Naive thymus-derived CD4-positive, alpha-beta T cell (primary cell): ENCODE results near the gene CFAP299. TPM values are rescaled to one million over a fixed set of nuclear protein-coding genes. Genes with fewer than 3 reads are reported as not detected.
A peak's percentile ranks its signal among the peaks of the same experiment; 100 is the strongest.

ENCODE experiments used
- ATAC-seq: fragments of 150-1000 bp; cut with Tn5 transposase; 2 replicates; pipeline ENCODE4 v1.10.0; 2021; ENCODE audit warnings: mild to moderate bottlenecking, moderate library complexity
- CTCF ChIA-PET: fragments of 350-600 bp; sonication (Branson Sonifier 250); formaldehyde crosslinking; loops from one replicate; lab custom pipeline; 2021; ENCODE audit warnings: antibody characterized with exemption; lab: Charles Lee
- POLR2A ChIA-PET: fragments of 350-600 bp; sonication (Branson Sonifier 250); formaldehyde crosslinking; loops from one replicate; lab custom pipeline; 2021; ENCODE audit warnings: antibody characterized with exemption, inconsistent platforms; lab: Charles Lee
- DNase-seq, 9 donors: peaks; one replicate each; pipeline versions ENCODE4 v3.0.0 to v3.0.0-alpha.2; 2020 to 2022; ENCODE audit warnings: mixed read lengths in 1 of 9
- H3K27ac ChIP-seq: one replicate; pipeline ENCODE4 v1.7.0; 2013; ENCODE audit warnings: mild to moderate bottlenecking, low read depth, low read length, moderate library complexity
- H3K27me3 ChIP-seq, 2 donors: one replicate each; pipeline ENCODE4 v1.7.0; 2013; ENCODE audit warnings: low read length in 2 of 2, mild to moderate bottlenecking in 2 of 2, moderate library complexity in 2 of 2; ENCODE audit not compliant: control insufficient read depth in 2 of 2, insufficient read depth in 2 of 2
- H3K36me3 ChIP-seq, 3 experiments: 1 replicate in 2 of 3; 2 replicates in 1 of 3; pipeline ENCODE4 v1.7.0; 2013; ENCODE audit warnings: low read length in 3 of 3, mild to moderate bottlenecking in 3 of 3, moderate library complexity in 1 of 3; ENCODE audit not compliant: insufficient read depth in 3 of 3, control insufficient read depth in 2 of 3
- H3K4me1 ChIP-seq, 2 donors: one replicate each; pipeline ENCODE4 v1.7.0; 2013; ENCODE audit warnings: low read length in 2 of 2, mild to moderate bottlenecking in 2 of 2, moderate library complexity in 1 of 2; ENCODE audit not compliant: control insufficient read depth in 2 of 2, insufficient read depth in 2 of 2
- H3K4me3 ChIP-seq: 2 replicates; pipeline ENCODE4 v1.7.0; 2013; ENCODE audit warnings: mild to moderate bottlenecking, low read length
- H3K9me3 ChIP-seq, 3 experiments: 1 replicate in 2 of 3; 2 replicates in 1 of 3; pipeline ENCODE4 v1.7.0; 2013; ENCODE audit warnings: low read length in 3 of 3; ENCODE audit not compliant: control insufficient read depth in 2 of 3
- H3K27ac Mint-ChIP-seq, 9 donors: one replicate each; pipeline ENCODE4 v1.8.0; 2020 to 2022; ENCODE audit warnings: mixed read lengths in 9 of 9, mild to moderate bottlenecking in 8 of 9, moderate library complexity in 5 of 9, inconsistent platforms in 2 of 9
- H3K27me3 Mint-ChIP-seq, 5 donors: one replicate each; pipeline ENCODE4 v1.8.0; 2021 to 2022; ENCODE audit warnings: mixed read lengths in 5 of 5, mild to moderate bottlenecking in 1 of 5
- H3K36me3 Mint-ChIP-seq, 5 donors: one replicate each; pipeline ENCODE4 v1.8.0; 2020 to 2022; ENCODE audit warnings: mixed read lengths in 5 of 5, mild to moderate bottlenecking in 3 of 5, inconsistent platforms in 1 of 5
- H3K4me1 Mint-ChIP-seq, 7 donors: one replicate each; pipeline ENCODE4 v1.8.0; 2020 to 2022; ENCODE audit warnings: mixed read lengths in 7 of 7, mild to moderate bottlenecking in 3 of 7, inconsistent platforms in 1 of 7
- H3K4me3 Mint-ChIP-seq, 10 donors: one replicate each; pipeline ENCODE4 v1.8.0; 2020 to 2022; ENCODE audit warnings: mild to moderate bottlenecking in 10 of 10, mixed read lengths in 10 of 10, moderate library complexity in 6 of 10, inconsistent platforms in 2 of 10
- H3K9me3 Mint-ChIP-seq, 11 donors: one replicate each; pipeline ENCODE4 v1.8.0; 2020 to 2022; ENCODE audit warnings: mixed read lengths in 11 of 11, mild to moderate bottlenecking in 4 of 11, inconsistent platforms in 1 of 11, moderate library complexity in 1 of 11
- intact Hi-C, 2 donors: fragments of 100-400 bp; cut with micrococcal nuclease; formaldehyde crosslinking; loops; one replicate each; pipeline ENCODE4 v1.15.1; 2023
- polyA plus RNA-seq, 2 donors: library from polyadenylated mRNA; unstranded; fragments of 300-500 nt; fragmentation: Illumina TruSeq; gene quantifications; one replicate each; pipeline ENCODE4 v1.2.3, GENCODE V29; 2021
- total RNA-seq, 6 experiments: library from RNA in 5 of 6; stranded (reverse) in 5 of 6; gene quantifications; 1 replicate in 5 of 6; 2 replicates in 1 of 6; pipeline ENCODE4 v1.2.3 and lab custom pipeline; 2021 to 2026

The CFAP299 gene
- total and polyA plus RNA-seq, 7 experiments from 2014 or later: not detected

DNA sequence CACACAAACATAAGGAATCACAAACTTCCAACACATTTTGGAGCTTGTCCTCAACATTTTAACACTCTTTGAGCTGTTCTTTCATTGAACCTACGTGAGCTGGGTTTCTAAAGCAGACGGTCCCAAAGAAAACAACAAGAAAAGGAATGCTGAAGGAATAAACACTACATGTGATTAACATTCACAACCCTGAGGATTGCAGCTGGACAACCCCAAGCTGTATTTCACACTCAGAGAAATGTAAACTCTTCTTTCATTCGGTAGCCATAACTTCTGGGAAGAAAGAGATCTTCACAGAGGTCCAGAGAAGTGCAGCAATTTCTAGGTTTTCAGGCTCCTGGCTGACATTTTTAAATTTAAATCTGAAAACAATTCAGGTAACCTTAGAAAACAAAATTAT is 130.2 kb downstream of the CFAP299 start:
- H3K27me3 Mint-ChIP-seq: no peaks in the 10 kb centered on the region
- peaks cover 0 to 10% of the 10 kb centered on the region in 2 donors for H3K4me1 ChIP-seq
- no peak overlapping the region for H3K27ac ChIP-seq
- intact Hi-C loops: loop anchor here in 1 of 2 donors (1.0 to 10.0 kb wide), 2 partner anchors 11 to 339 kb away; no protein-coding TSS in a partner anchor
- H3K4me1 Mint-ChIP-seq: peaks cover 9 to 50% (median 31%) of the 10 kb centered on the region in 7 donors
- peaks cover 0 to 13% (median 6%) of the 10 kb centered on the region in 5 donors for H3K36me3 Mint-ChIP-seq
- no peaks in the 10 kb centered on the region for H3K27me3 ChIP-seq
- ATAC-seq (no peak), DNase-seq (no peak)
- peaks cover 0 to 27% (median 3%) of the 10 kb centered on the region in 11 donors for H3K9me3 Mint-ChIP-seq
- no peak overlapping the region for H3K4me3 Mint-ChIP-seq
- no peaks in the 10 kb centered on the region for H3K36me3 ChIP-seq
- H3K9me3 ChIP-seq: no peaks in the 10 kb centered on the region
- ChIA-PET POLR2A (interaction anchor here (1.0 kb wide), 1 partner anchor 15 kb away, joined by 3 read pairs; no protein-coding TSS in a partner anchor), CTCF (no interaction called here)
- no peak overlapping the region for H3K4me3 ChIP-seq
- peak overlapping the region in 1 of 9 donors; percentile 87 for H3K27ac Mint-ChIP-seq

DNA sequence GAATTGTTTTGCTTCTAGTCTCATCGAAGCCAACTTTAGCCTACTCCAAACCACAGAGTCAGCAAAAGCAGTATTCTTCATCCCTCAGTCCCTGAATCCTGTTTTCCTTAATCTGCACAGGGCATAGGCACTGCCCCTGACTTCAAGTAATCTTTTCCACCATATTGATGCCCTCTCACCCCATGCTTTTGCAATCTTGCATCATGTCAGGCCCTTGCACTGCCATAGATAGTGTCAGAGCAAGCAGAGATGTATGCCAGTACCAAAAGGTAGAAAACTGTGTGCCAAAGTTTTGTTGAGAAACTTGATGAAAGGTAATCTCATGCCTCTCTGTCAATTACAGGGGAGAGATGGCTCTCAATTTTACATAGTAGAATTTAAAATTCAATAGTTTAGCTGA is 131.1 kb downstream of the CFAP299 start:
- Mint-ChIP-seq H3K4me3 (no peak overlapping the region), H3K9me3 (peaks cover 0 to 26% (median 3%) of the 10 kb centered on the region in 11 donors), H3K36me3 (peaks cover 0 to 13% (median 3%) of the 10 kb centered on the region in 5 donors), H3K27ac (peak overlapping the region in 1 of 9 donors; percentile 5), H3K4me1 (peaks cover 9 to 41% (median 26%) of the 10 kb centered on the region in 7 donors), H3K27me3 (no peaks in the 10 kb centered on the region)
- Histone ChIP-seq H3K36me3 (no peaks in the 10 kb centered on the region), H3K9me3 (no peaks in the 10 kb centered on the region), H3K27me3 (no peaks in the 10 kb centered on the region), H3K4me3 (no peak overlapping the region), H3K4me1 (peaks cover 0 to 10% of the 10 kb centered on the region in 2 donors), H3K27ac (no peak overlapping the region)
- intact Hi-C loops: loop anchor here in 1 of 2 donors (10.0 kb wide), 1 partner anchor 338 kb away; no protein-coding TSS in a partner anchor
- DNase-seq: no peak
- POLR2A ChIA-PET: interaction anchor here (1.0 kb wide), 1 partner anchor 14 kb away, joined by 3 read pairs; no protein-coding TSS in a partner anchor
- CTCF ChIA-PET: interaction anchor here (0.8 kb wide), 1 partner anchor 11 kb away, joined by 3 read pairs; no protein-coding TSS in a partner anchor
- ATAC-seq: no peak

DNA sequence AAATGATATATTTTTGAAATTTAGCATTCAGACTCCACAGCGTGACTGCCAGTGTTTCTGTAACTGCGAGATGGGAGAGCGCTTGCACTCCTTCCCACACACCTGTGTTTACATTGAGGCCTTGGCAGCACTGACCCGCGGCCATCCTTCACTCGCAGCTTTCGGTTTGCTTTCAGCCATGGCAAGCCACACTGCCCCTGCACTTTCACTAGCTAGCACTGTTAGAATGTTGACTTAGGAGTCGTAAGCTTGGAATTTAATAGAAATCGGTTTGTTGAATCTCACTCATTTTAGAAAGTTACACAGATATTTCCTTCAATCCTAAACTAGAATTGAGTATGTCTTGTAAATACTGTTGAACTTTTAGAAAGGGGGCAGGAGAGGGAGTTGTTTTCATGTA is 136.2 kb downstream of the CFAP299 start:
- H3K27me3 Mint-ChIP-seq: no peaks in the 10 kb centered on the region
- H3K9me3 Mint-ChIP-seq: peaks cover 0 to 11% (median 0%) of the 10 kb centered on the region in 11 donors
- no peaks in the 10 kb centered on the region for H3K36me3 ChIP-seq
- DNase-seq (no peak), ATAC-seq (no peak)
- H3K36me3 Mint-ChIP-seq: peaks cover 0 to 6% (median 0%) of the 10 kb centered on the region in 5 donors
- H3K9me3 ChIP-seq: no peaks in the 10 kb centered on the region
- no peak overlapping the region for H3K4me3 ChIP-seq
- H3K27ac ChIP-seq: no peak overlapping the region
- H3K4me3 Mint-ChIP-seq: no peak overlapping the region
- no peak overlapping the region for H3K27ac Mint-ChIP-seq
- H3K27me3 ChIP-seq: no peaks in the 10 kb centered on the region
- POLR2A ChIA-PET: no interaction called here
- no peaks in the 10 kb centered on the region for H3K4me1 ChIP-seq
- CTCF ChIA-PET: no interaction called here
- intact Hi-C loops: no loop called here
- H3K4me1 Mint-ChIP-seq: peaks cover 0 to 23% (median 12%) of the 10 kb centered on the region in 7 donors

DNA sequence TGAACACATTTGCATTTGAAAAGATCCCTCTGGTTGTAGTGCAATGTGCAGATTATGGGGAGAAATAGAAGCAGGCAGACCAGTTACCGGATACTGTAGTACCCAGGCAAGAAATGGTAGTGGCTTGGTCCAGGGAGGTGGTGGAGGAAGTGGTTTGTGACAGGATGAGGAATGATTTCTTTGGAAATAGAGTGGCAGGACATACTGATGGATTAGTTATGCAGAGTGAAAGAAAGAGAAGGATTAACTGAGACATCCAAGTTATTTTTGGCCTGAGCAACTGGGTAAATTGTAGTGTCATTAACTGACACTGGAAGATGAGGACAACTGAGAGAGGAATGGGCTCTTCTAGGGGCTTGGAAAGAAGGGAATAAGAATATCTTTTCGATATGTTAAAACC is 139.7 kb downstream of the CFAP299 start:
- H3K4me1 Mint-ChIP-seq: peaks cover 0 to 15% (median 9%) of the 10 kb centered on the region in 7 donors
- CTCF ChIA-PET: no interaction called here
- Histone ChIP-seq H3K4me3 (no peak overlapping the region), H3K9me3 (no peaks in the 10 kb centered on the region), H3K27me3 (no peaks in the 10 kb centered on the region), H3K36me3 (no peaks in the 10 kb centered on the region), H3K4me1 (no peaks in the 10 kb centered on the region), H3K27ac (no peak overlapping the region)
- peaks cover 0 to 6% (median 0%) of the 10 kb centered on the region in 5 donors for H3K36me3 Mint-ChIP-seq
- H3K27me3 Mint-ChIP-seq: no peaks in the 10 kb centered on the region
- POLR2A ChIA-PET: interaction anchor here (1.1 kb wide), 1 partner anchor 19 kb away, joined by 3 read pairs; no protein-coding TSS in a partner anchor
- ATAC-seq (no peak), DNase-seq (no peak)
- intact Hi-C loops: no loop called here
- peak overlapping the region in 7 of 9 donors; percentile 1 to 48 (median 13) for H3K27ac Mint-ChIP-seq
- peaks cover 0 to 10% (median 2%) of the 10 kb centered on the region in 11 donors for H3K9me3 Mint-ChIP-seq
- no peak overlapping the region for H3K4me3 Mint-ChIP-seq

- POLR2A ChIA-PET: interaction anchor here (1.1 kb wide), 1 partner anchor 18 kb away, joined by 3 read pairs; no protein-coding TSS in a partner anchor
- H3K4me3 ChIP-seq: no peak overlapping the region
- H3K36me3 Mint-ChIP-seq: peaks cover 0 to 6% (median 0%) of the 10 kb centered on the region in 5 donors
- intact Hi-C loops: loop anchor here in 1 of 2 donors (1.0 kb wide), 1 partner anchor 10 kb away; no protein-coding TSS in a partner anchor
- peak overlapping the region in 2 of 9 donors; percentile 13 to 17 for H3K27ac Mint-ChIP-seq
- no peaks in the 10 kb centered on the region for H3K4me1 ChIP-seq
- H3K27ac ChIP-seq: no peak overlapping the region
- ATAC-seq (peak; percentile 12), DNase-seq (no peak)
- H3K4me3 Mint-ChIP-seq: no peak overlapping the region
- no peaks in the 10 kb centered on the region for H3K27me3 ChIP-seq
- no peaks in the 10 kb centered on the region for H3K36me3 ChIP-seq
- H3K4me1 Mint-ChIP-seq: peaks cover 0 to 15% (median 9%) of the 10 kb centered on the region in 7 donors
- peaks cover 0 to 10% (median 2%) of the 10 kb centered on the region in 11 donors for H3K9me3 Mint-ChIP-seq
- no peaks in the 10 kb centered on the region for H3K9me3 ChIP-seq
- no peaks in the 10 kb centered on the region for H3K27me3 Mint-ChIP-seq
- CTCF ChIA-PET: no interaction called here
These were observed 140.3 kb downstream of the CFAP299 start for GRCh38 chr4:80475798-80476197.

DNA sequence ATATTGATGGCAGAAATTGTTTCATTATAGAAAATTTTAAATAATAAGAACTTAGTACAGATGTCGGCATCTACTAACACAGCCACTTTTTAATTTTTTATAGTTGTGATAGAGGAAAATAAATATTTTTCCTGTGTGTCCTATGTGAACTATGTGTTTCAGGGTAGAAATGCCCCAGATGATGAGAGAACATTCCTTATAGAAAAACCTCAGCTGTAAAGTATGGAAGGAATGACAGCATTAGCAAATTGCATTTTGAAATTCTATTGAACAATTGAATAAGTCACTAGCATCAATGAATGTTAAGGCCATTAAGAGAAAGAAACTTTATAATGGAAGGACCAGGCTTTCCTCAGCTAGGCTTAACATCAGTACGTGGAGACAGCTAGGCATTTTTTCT is 149.2 kb downstream of the CFAP299 start:
- Histone ChIP-seq H3K4me1 (peaks cover 0 to under 1% of the 10 kb centered on the region in 2 donors), H3K27me3 (no peaks in the 10 kb centered on the region), H3K36me3 (no peaks in the 10 kb centered on the region), H3K9me3 (no peaks in the 10 kb centered on the region), H3K27ac (no peak overlapping the region), H3K4me3 (no peak overlapping the region)
- DNase-seq (no peak), ATAC-seq (no peak)
- Mint-ChIP-seq H3K4me3 (no peak overlapping the region), H3K27me3 (peaks cover 0 to 2% (median 0%) of the 10 kb centered on the region in 5 donors), H3K36me3 (peaks cover 0 to 9% (median 7%) of the 10 kb centered on the region in 5 donors), H3K4me1 (peaks cover 0 to 17% (median 8%) of the 10 kb centered on the region in 7 donors), H3K27ac (no peak overlapping the region), H3K9me3 (peaks cover 0 to 14% (median 3%) of the 10 kb centered on the region in 11 donors)
- intact Hi-C loops: loop anchor here in 1 of 2 donors (2.0 kb wide), 1 partner anchor 16 kb away; no protein-coding TSS in a partner anchor
- ChIA-PET CTCF (interaction anchor here (0.6 kb wide), 1 partner anchor 211 kb away, joined by 3 read pairs; no protein-coding TSS in a partner anchor), POLR2A (no interaction called here)
